HG02981 (cell line): Measurements from ENCODE around the gene KLC1.
"Not testable (repeated sequence)": the region's sequence is repeated elsewhere in the genome, so short reads cannot be mapped to it uniquely, and the experiment has no call there.

Experiments used
- ATAC-seq: cut with Tn5 transposase; IDR thresholded peaks from one replicate; pipeline ENCODE4 v1.9.1; 2021; ENCODE audit warnings: mild to moderate bottlenecking, moderate library complexity; ENCODE audit not compliant: unreplicated experiment

KLC1 gene

GRCh38 chr14:103625356-103626095, 3.5 kb upstream of the KLC1 start:
- ATAC-seq, result no peak

GRCh38 chr14:103626146-103626850, 2.7 kb upstream of the KLC1 start:
- no peak for ATAC-seq

GRCh38 chr14:103627073-103628025, 1.7 kb upstream of the KLC1 start:
- no peak for ATAC-seq

- ATAC-seq, result no peak
Measured at GRCh38 chr14:103628221-103628683, 759 bp upstream of the KLC1 start.

GRCh38 chr14:103629503-103630121, 601 bp downstream of the KLC1 start:
- no peak for ATAC-seq

- ATAC-seq, result no peak
Measured at GRCh38 chr14:103630364-103631108, 1.5 kb downstream of the KLC1 start.

- ATAC-seq, result no peak
Measured at GRCh38 chr14:103633391-103633790, 4.4 kb downstream of the KLC1 start.

GRCh38 chr14:103634156-103634555, 5.1 kb downstream of the KLC1 start:
- ATAC-seq, result no peak

GRCh38 chr14:103638594-103638993, 9.6 kb downstream of the KLC1 start:
- ATAC-seq, result no peak

GRCh38 chr14:103641161-103641560, 12.2 kb downstream of the KLC1 start:
- no peak for ATAC-seq

GRCh38 chr14:103646189-103646588, 17.2 kb downstream of the KLC1 start:
- no peak for ATAC-seq

GRCh38 chr14:103649001-103649400, 20.0 kb downstream of the KLC1 start:
- no peak for ATAC-seq

- no peak for ATAC-seq
Measured at GRCh38 chr14:103650213-103650612, 21.2 kb downstream of the KLC1 start.

GRCh38 chr14:103651585-103651984, 22.6 kb downstream of the KLC1 start:
- no peak for ATAC-seq

GRCh38 chr14:103652806-103653205, 23.8 kb downstream of the KLC1 start:
- ATAC-seq, result no peak

GRCh38 chr14:103653336-103653735, 24.3 kb downstream of the KLC1 start:
- ATAC-seq, result not testable (repeated sequence)

GRCh38 chr14:103653805-103654204, 24.8 kb downstream of the KLC1 start:
- ATAC-seq, result no peak

- no peak for ATAC-seq
Measured at GRCh38 chr14:103654619-103655018, 25.6 kb downstream of the KLC1 start.

GRCh38 chr14:103656031-103656755, 27.2 kb downstream of the KLC1 start:
- ATAC-seq, result no peak
